Mammary epithelial cell (primary cell): Measurements from ENCODE around the gene KIF5C.

Source experiments
- CTCF ChIP-seq, 2 donors: IDR thresholded peaks in 1 of 2; conservative IDR thresholded peaks in 1 of 2; 2 replicates each; pipeline ENCODE4 v1.5.1; 2011 to 2012; ENCODE audit warnings: inconsistent platforms in 2 of 2, low read length in 2 of 2, mild to moderate bottlenecking in 2 of 2, control low read depth in 1 of 2, low read depth in 1 of 2; ENCODE audit not compliant: insufficient read depth in 1 of 2; ENCODE audit errors: extremely low read depth in 1 of 2
- EZH2 ChIP-seq: IDR thresholded peaks from 2 replicates; pipeline ENCODE4 v1.6.1; 2012; ENCODE audit warnings: low read length, inconsistent platforms, borderline replicate concordance

DNA sequence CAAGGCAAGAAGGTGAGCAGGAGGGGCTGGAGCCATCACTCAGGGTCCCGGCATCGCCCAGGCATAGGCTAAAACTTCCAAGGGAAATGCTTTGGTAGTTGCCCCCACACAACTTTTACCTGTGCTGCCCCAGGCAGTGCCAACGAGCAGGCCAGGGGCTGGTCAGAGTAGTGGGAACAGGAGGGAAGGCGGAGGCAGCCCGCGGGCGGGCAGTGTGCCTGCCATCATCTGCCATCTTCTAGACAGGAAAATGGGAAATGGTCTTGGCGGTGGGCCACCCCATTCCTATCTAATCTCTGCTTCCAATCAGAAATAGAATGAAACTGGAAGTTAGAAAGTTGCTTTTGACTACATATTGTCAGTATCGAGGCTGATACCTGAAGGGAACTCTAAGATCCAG is 137.5 kb downstream of the KIF5C start:
- TF ChIP-seq CTCF (conservative IDR thresholded peaks at IDR 0.05 in 1 of 2, IDR thresholded peaks at IDR 0.05 in 1 of 2; ENCODE audit: extremely low read depth in 1 of 2, insufficient read depth in 1 of 2, low read depth in 1 of 2, low read length in 2 of 2), result no peak
- TF ChIP-seq EZH2, result no peak
